Thyroid gland (tissue), 4 donors: ENCODE results near the gene PLPPR1. TPM values are rescaled to one million over a fixed set of nuclear protein-coding genes. Genes with fewer than 3 reads are reported as not detected.
"Not testable (repeated sequence)": the region's sequence is repeated elsewhere in the genome, so short reads cannot be mapped to it uniquely, and the experiment has no call there.

ENCODE experiments used
- DNase-seq, 2 donors: peaks; one replicate each; pipeline ENCODE4 v3.0.0-alpha.2; 2019
- H3K27ac ChIP-seq, 3 donors: fragments of 200-600 bp; sonication (generic); 1 replicate in 2 of 3; 2 replicates in 1 of 3; pipeline ENCODE4 v1.5.1; 2016 to 2019; ENCODE audit warnings: mild to moderate bottlenecking in 1 of 3, moderate library complexity in 1 of 3
- H3K27me3 ChIP-seq: fragments of 200-600 bp; sonication (generic); one replicate; pipeline ENCODE4 v1.5.1; 2019
- H3K36me3 ChIP-seq, 2 donors: fragments of 200-600 bp; sonication (generic); one replicate each; pipeline ENCODE4 v1.5.1; 2016 to 2019
- H3K4me1 ChIP-seq, 2 donors: fragments of 200-600 bp; sonication (generic); one replicate each; pipeline ENCODE4 v1.5.1; 2017 to 2019
- H3K4me3 ChIP-seq, 3 donors: fragments of 200-600 bp; sonication (generic); replicated peaks in 1 of 3; 1 replicate in 2 of 3; 2 replicates in 1 of 3; pipeline ENCODE4 v1.5.1; 2016; ENCODE audit warnings: mild to moderate bottlenecking in 1 of 3
- H3K9me3 ChIP-seq: fragments of 200-600 bp; sonication (generic); one replicate; pipeline ENCODE4 v1.5.1; 2017
- CTCF ChIP-seq, 6 experiments: fragments of 200-600 bp in 3 of 6; fragments of 450-650 bp in 3 of 6; sonication (generic) in 3 of 6; IDR thresholded peaks; one replicate each; pipeline ENCODE4 v1.5.1; 2016 to 2019; ENCODE audit warnings: antibody characterized with exemption in 6 of 6, mild to moderate bottlenecking in 2 of 6, inconsistent platforms in 1 of 6, moderate library complexity in 1 of 6
- POLR2A ChIP-seq, 2 donors: fragments of 450-650 bp; IDR thresholded peaks; one replicate each; pipeline ENCODE4 v1.6.1; 2017; ENCODE audit warnings: antibody characterized with exemption in 2 of 2, mild to moderate bottlenecking in 2 of 2, moderate library complexity in 1 of 2
- WGBS, 2 donors: methylation state at CpG; one replicate each; pipeline ENCODE4 v1.1.5; 2017; 5-methylcytosine and 5-hydroxymethylcytosine counted together
- intact Hi-C: fragments of 100-400 bp; cut with DNase I; formaldehyde crosslinking; loops from one replicate; pipeline ENCODE4 v1.15.1; 2023
- total RNA-seq, 4 donors: library from RNA; depleted of rRNA; stranded (reverse); fragments of >200 nt; gene quantifications; one replicate each; pipeline ENCODE4 v1.2.3, GENCODE V29; 2016

The PLPPR1 gene
- total RNA-seq, 4 donors from 2014 or later: 0.22 to 0.24 TPM; not detected in 2

GRCh38 chr9:101126556-101126955 is 98.0 kb downstream of the PLPPR1 start:
- WGBS, 2 donors: 39 to 65% methylated on average over 2 of the region's 2 CpGs
- TF ChIP-seq POLR2A (IDR thresholded peaks at IDR 0.05) (no peak), CTCF (IDR thresholded peaks at IDR 0.05) (no peak)
- intact Hi-C loops: no loop called here

DNA sequence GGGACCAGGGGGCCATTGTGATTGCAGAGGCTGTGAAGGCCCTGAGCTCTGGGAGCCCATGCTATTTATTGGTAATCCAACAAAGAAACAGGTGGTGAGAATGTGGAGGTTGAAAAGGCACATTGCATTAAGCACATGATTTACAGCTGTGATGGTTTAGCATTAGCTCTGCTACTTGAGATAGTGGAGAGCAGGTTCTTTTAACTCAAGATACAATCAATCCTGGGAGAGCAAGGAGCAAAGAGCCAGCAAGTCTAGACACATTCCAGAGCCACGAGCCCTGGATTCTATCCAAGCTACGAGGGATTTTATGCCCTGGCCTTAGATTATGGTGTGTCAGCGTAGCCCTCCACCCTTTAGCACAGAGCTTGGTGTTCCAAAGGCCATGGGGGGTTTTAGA is 98.8 kb downstream of the PLPPR1 start:
- H3K27ac ChIP-seq, H3K27me3 ChIP-seq, intact Hi-C loops, H3K4me1 ChIP-seq, DNase-seq, H3K9me3 ChIP-seq, H3K36me3 ChIP-seq, H3K4me3 ChIP-seq: not testable (repeated sequence)
- 42 to 48% methylated on average over 3 of the region's 3 CpGs for WGBS, 2 donors

More at GRCh38 chr9:101126556-101126955, 98.0 kb downstream of the PLPPR1 start:
- Histone ChIP-seq H3K9me3 (no peaks in the 10 kb centered on the region), H3K4me1 (no peaks in the 10 kb centered on the region), H3K27ac (no peak overlapping the region), H3K27me3 (no peaks in the 10 kb centered on the region), H3K4me3 (no peak overlapping the region), H3K36me3 (no peaks in the 10 kb centered on the region)
- no peak for DNase-seq

DNA sequence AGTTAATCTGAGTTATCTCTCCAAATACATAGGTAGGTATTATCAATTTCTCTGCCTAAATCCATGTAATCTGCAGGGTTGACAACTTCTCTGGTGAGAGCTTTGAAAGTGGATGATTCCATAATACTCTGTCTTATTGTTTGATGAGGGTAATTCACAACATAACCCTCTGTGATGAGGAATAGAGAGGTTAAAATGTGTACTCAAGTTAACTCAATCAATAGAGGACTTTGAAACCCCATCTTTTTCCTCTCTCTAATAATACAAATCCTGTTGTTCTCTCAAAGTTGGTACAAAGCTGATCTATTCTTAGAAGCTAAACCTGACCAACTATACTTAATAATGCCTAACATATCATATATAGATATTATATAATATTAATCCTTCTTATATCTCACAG is 100.1 kb downstream of the PLPPR1 start:
- H3K9me3 ChIP-seq: no peaks in the 10 kb centered on the region
- intact Hi-C loops: no loop called here
- no peak for DNase-seq
- H3K4me3 ChIP-seq: no peak overlapping the region
- H3K27ac ChIP-seq: no peak overlapping the region
- no peaks in the 10 kb centered on the region for H3K4me1 ChIP-seq
- TF ChIP-seq POLR2A (IDR thresholded peaks at IDR 0.05): no peak
- no peak for TF ChIP-seq CTCF (IDR thresholded peaks at IDR 0.05)
- no peaks in the 10 kb centered on the region for H3K36me3 ChIP-seq
- no peaks in the 10 kb centered on the region for H3K27me3 ChIP-seq

- TF ChIP-seq POLR2A (IDR thresholded peaks at IDR 0.05) (no peak), CTCF (IDR thresholded peaks at IDR 0.05) (no peak)
- WGBS, 2 donors: 27 to 80% methylated on average over 1 of the region's 1 CpG
- Histone ChIP-seq H3K27me3 (no peaks in the 10 kb centered on the region), H3K27ac (no peak overlapping the region), H3K4me3 (no peak overlapping the region), H3K4me1 (no peaks in the 10 kb centered on the region), H3K36me3 (no peaks in the 10 kb centered on the region), H3K9me3 (no peaks in the 10 kb centered on the region)
- no peak for DNase-seq
- intact Hi-C loops: no loop called here
Observed at GRCh38 chr9:101130054-101130453, 101.5 kb downstream of the PLPPR1 start.

- Histone ChIP-seq H3K27me3 (no peaks in the 10 kb centered on the region), H3K36me3 (no peaks in the 10 kb centered on the region), H3K27ac (no peak overlapping the region), H3K9me3 (no peaks in the 10 kb centered on the region), H3K4me1 (no peaks in the 10 kb centered on the region), H3K4me3 (no peak overlapping the region)
- TF ChIP-seq CTCF (IDR thresholded peaks at IDR 0.05) (no peak), POLR2A (IDR thresholded peaks at IDR 0.05) (no peak)
- no peak for DNase-seq
- 51 to 59% methylated on average over 5 of the region's 5 CpGs for WGBS, 2 donors
- intact Hi-C loops: no loop called here
Observed at GRCh38 chr9:101131326-101131725, 102.8 kb downstream of the PLPPR1 start.

- intact Hi-C loops: no loop called here
- TF ChIP-seq POLR2A (IDR thresholded peaks at IDR 0.05) (no peak), CTCF (IDR thresholded peaks at IDR 0.05) (no peak)
- Histone ChIP-seq H3K4me3 (no peak overlapping the region), H3K4me1 (no peaks in the 10 kb centered on the region), H3K9me3 (no peaks in the 10 kb centered on the region), H3K27me3 (no peaks in the 10 kb centered on the region), H3K27ac (no peak overlapping the region), H3K36me3 (no peaks in the 10 kb centered on the region)
- DNase-seq: no peak
Observed at GRCh38 chr9:101132801-101133200, 104.3 kb downstream of the PLPPR1 start.
